Activated naive CD8-positive, alpha-beta T cell treated with anti-CD3 and anti-CD28 coated beads, Interleukin-2, amount 50 U/mL, for 24 hours (primary cell): ENCODE measurements around the gene POLR1E.
A peak's percentile ranks its signal among the peaks of the same experiment; 100 is the strongest.
"Not testable (repeated sequence)": the region's sequence is repeated elsewhere in the genome, so short reads cannot be mapped to it uniquely, and the experiment has no call there.

ENCODE experiments used
- ATAC-seq: fragments of 150-1000 bp; cut with Tn5 transposase; one replicate; pipeline ENCODE4 v1.10.0; 2021
- DNase-seq: peaks from one replicate; pipeline ENCODE4 v3.0.0; 2021
- H3K27ac Mint-ChIP-seq: one replicate; pipeline ENCODE4 v1.8.0; 2021; ENCODE audit warnings: mild to moderate bottlenecking, mixed read lengths
- H3K27me3 Mint-ChIP-seq: one replicate; pipeline ENCODE4 v1.8.0; 2021; ENCODE audit warnings: mixed read lengths
- H3K36me3 Mint-ChIP-seq: one replicate; pipeline ENCODE4 v1.8.0; 2021; ENCODE audit warnings: low read depth, mixed read lengths
- H3K4me1 Mint-ChIP-seq: one replicate; pipeline ENCODE4 v1.8.0; 2021; ENCODE audit warnings: mixed read lengths
- H3K4me3 Mint-ChIP-seq: one replicate; pipeline ENCODE4 v1.8.0; 2021; ENCODE audit warnings: mild to moderate bottlenecking, moderate library complexity, mixed read lengths
- H3K9me3 Mint-ChIP-seq: one replicate; pipeline ENCODE4 v1.8.0; 2021; ENCODE audit warnings: mixed read lengths

The POLR1E gene

GRCh38 chr9:37452611-37453010 lies 33.1 kb upstream of the POLR1E start:
- H3K36me3 Mint-ChIP-seq = peaks cover 19% of the 10 kb centered on the region
- peaks cover 36% of the 10 kb centered on the region for H3K4me1 Mint-ChIP-seq
- no peaks in the 10 kb centered on the region for H3K27me3 Mint-ChIP-seq
- H3K27ac Mint-ChIP-seq = no peak overlapping the region
- DNase-seq (no peak), ATAC-seq (no peak)
- H3K4me3 Mint-ChIP-seq = no peak overlapping the region
- H3K9me3 Mint-ChIP-seq = no peaks in the 10 kb centered on the region

GRCh38 chr9:37453827-37454226 lies 31.9 kb upstream of the POLR1E start:
- Mint-ChIP-seq H3K36me3 (peaks cover 19% of the 10 kb centered on the region), H3K4me1 (peaks cover 37% of the 10 kb centered on the region), H3K27me3 (no peaks in the 10 kb centered on the region), H3K27ac (no peak overlapping the region), H3K4me3 (no peak overlapping the region), H3K9me3 (no peaks in the 10 kb centered on the region)
- ATAC-seq (no peak), DNase-seq (no peak)

GRCh38 chr9:37454238-37454637 lies 31.5 kb upstream of the POLR1E start:
- DNase-seq = no peak
- Mint-ChIP-seq H3K4me1 (peaks cover 37% of the 10 kb centered on the region), H3K27me3 (no peaks in the 10 kb centered on the region), H3K4me3 (no peak overlapping the region), H3K9me3 (no peaks in the 10 kb centered on the region), H3K27ac (no peak overlapping the region), H3K36me3 (peaks cover 19% of the 10 kb centered on the region)
- ATAC-seq = no peak

DNA sequence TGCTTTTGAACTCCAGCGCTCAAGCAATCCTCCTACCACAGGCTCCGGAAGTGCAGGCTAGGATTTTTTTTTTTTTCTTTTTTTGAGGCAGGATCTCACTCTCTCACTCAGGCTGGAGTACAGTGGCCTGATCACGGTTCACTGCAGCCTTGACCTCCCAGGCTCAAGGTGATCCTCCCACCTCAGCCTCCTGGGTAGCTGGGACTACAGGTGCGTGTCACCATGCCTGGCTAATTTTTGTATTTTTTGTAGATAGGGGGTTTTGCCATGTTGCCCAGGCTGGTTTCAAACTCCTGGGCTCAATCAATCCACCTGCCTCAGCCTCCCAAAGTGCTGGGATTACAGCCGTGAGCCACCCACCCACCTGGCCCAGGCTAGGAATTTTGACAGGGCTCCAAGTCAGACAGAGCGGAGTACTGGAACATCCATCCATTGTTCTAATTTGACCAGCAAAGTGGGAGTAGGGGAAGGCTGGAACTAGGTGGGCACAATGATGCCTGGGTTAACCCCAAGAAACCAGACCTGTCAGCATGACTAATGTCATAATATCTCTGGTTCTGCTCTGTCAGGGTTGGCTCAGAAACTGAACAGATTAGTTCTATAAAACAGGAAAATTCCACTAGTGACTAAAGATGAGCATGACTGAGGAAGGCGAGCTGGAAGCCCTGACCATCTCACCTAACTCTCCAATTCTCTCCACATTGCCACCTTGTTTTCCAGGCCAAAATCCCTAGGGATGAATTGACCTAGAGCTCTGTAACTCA lies 29.7 kb upstream of the POLR1E start:
- no peak overlapping the region for H3K27ac Mint-ChIP-seq
- H3K4me3 Mint-ChIP-seq = no peak overlapping the region
- no peaks in the 10 kb centered on the region for H3K9me3 Mint-ChIP-seq
- H3K4me1 Mint-ChIP-seq = peaks cover 38% of the 10 kb centered on the region
- peaks cover 5% of the 10 kb centered on the region for H3K36me3 Mint-ChIP-seq
- ATAC-seq (peak; percentile 65), DNase-seq (no peak)
- no peaks in the 10 kb centered on the region for H3K27me3 Mint-ChIP-seq

DNA sequence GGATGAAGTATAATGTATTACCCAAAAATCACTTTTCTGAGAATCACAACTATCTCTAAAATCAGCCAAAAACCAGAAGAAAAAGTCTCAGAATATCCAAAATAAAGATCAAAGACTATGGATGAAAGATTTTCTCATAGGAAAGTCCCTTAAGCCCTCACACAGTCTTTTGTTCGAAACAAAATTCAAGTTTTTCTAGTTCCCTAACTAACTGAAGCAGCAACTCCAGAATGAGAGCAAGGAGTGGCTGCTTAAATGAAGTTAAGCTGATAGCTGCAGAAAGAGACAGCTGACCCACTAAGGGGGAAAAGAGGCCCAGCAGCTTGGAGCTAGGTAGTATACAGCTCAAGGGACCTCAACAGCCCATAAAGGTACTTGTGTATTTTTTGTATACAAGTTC lies 28.9 kb upstream of the POLR1E start:
- H3K27ac Mint-ChIP-seq = no peak overlapping the region
- H3K4me1 Mint-ChIP-seq = peaks cover 42% of the 10 kb centered on the region
- H3K27me3 Mint-ChIP-seq = no peaks in the 10 kb centered on the region
- no peak overlapping the region for H3K4me3 Mint-ChIP-seq
- DNase-seq (no peak), ATAC-seq (no peak)
- no peaks in the 10 kb centered on the region for H3K9me3 Mint-ChIP-seq
- peaks cover 2% of the 10 kb centered on the region for H3K36me3 Mint-ChIP-seq

GRCh38 chr9:37464006-37464405 lies 21.7 kb upstream of the POLR1E start:
- Mint-ChIP-seq H3K27me3 (no peaks in the 10 kb centered on the region), H3K36me3 (peaks cover 5% of the 10 kb centered on the region), H3K4me3 (peak overlapping the region; percentile 93), H3K4me1 (peaks cover 50% of the 10 kb centered on the region), H3K9me3 (no peaks in the 10 kb centered on the region), H3K27ac (peak overlapping the region; percentile 96)
- ATAC-seq (no peak), DNase-seq (no peak)

- Mint-ChIP-seq H3K36me3 (peaks cover 5% of the 10 kb centered on the region), H3K9me3 (no peaks in the 10 kb centered on the region), H3K4me1 (peaks cover 50% of the 10 kb centered on the region), H3K27me3 (no peaks in the 10 kb centered on the region), H3K27ac (peak overlapping the region; percentile 96), H3K4me3 (peak overlapping the region; percentile 93)
- ATAC-seq = peak; percentile 20
- no peak for DNase-seq
These were observed 21.1 kb upstream of the POLR1E start for GRCh38 chr9:37464426-37465248.

DNA sequence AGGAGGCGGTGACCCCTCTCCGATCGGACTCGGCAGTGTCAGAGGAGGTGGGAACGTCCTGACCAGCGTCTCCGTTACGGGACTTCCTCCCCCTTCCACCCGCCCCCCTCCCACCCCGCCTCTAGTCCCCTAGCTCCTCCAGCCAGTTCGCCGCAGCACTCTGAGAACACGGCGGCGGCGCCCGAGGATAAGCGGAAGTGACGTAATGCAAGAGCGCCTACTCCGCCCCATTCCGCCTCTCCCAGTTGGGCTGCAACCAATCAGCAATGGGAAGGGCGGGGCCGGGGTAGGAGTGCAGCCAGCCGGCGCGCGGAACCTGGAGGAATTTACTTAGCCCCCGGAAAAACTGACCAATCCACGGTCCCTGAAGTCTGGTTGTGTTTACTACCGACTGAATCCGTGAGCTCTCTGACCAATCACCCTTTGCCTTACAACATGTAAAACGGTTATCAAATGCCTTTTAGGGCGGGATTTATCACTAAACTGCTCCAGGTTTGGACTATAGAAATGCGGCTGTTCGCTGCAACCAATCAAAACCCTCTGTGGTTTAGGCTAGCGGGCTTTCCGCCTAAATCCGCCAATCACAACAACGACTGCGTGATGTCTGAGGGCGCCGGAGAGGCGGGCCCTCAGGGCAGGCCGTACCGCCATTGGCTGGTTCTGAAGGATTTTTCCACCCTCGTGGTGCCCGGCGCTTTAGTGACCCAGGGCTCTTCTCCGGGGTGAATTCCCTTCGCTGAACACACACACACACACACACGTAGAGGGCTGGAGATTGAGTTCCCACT lies 20.3 kb upstream of the POLR1E start, which contains the start of gene ZBTB5:
ZBTB5 (minus strand) TSS at position 202 of the 788 bp plus-strand sequence. CDS start 22,899 bp downstream, outside the sequence.
- DNase-seq (peak; percentile 98), ATAC-seq (peak; percentile 81)
- Mint-ChIP-seq H3K4me1 (peaks cover 50% of the 10 kb centered on the region), H3K27ac (peak within 1 kb of the TSS; percentile 96), H3K36me3 (peaks cover 5% of the 10 kb centered on the region), H3K9me3 (no peaks in the 10 kb centered on the region), H3K4me3 (peak within 1 kb of the TSS; percentile 93), H3K27me3 (no peaks in the 10 kb centered on the region)

DNA sequence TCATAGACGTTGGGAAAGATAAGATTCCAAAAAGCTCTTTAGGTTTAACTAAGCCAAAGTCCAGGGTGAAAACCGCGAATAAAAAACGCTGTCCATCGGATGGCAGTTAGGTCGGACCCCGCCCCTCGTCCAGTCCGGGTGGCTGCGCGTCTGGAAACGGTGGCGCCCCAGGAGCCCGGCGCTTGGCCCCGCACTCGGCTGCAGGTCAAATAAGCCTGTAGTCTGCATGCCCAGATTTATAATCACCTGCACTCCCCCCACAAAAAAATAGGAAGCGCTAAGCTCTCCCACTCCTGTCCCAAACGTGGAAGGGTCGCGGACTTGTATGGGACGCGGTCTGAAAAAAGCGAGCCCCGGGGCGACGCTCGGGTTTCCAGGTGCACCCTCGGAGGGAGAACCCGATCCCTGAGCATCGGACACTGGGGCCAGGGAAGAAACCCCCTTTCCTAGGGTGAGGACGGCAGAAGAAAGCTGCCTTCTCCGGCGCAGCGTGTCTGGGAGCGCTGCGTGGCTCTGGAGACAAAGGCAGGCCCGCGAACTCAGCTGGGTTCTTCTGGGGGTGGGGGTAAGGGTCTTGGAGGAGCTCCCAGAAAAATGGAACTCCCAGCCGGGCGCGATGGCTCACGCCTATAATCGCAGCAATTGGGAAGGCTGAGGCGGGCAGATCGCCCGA lies 19.6 kb upstream of the POLR1E start:
- Mint-ChIP-seq H3K9me3 (no peaks in the 10 kb centered on the region), H3K27ac (peak overlapping the region; percentile 96), H3K27me3 (no peaks in the 10 kb centered on the region), H3K4me3 (peak overlapping the region; percentile 93), H3K4me1 (peaks cover 48% of the 10 kb centered on the region), H3K36me3 (peaks cover 5% of the 10 kb centered on the region)
- peak; percentile 34 for DNase-seq
- ATAC-seq = no peak

DNA sequence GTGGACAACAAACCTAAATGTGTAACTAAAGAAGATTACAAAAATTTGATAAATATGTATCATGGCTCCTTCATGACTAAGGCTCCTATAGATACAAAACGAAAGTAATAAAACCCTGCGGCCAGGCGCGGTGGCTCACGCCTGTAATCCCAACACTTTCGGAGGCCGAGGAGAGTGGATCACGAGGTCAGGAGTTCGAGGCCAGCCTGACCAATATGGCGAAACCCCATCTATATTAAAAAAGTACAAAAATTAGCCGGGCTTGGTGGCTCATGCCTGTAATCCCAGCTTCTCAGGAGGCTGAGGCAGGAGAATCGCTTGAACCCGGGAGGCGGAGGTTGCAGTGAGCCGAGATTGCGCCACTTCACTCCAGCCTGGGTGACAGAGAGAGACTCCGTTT lies 18.2 kb upstream of the POLR1E start:
- not testable (repeated sequence) for H3K27me3 Mint-ChIP-seq, H3K9me3 Mint-ChIP-seq, H3K27ac Mint-ChIP-seq, H3K36me3 Mint-ChIP-seq, H3K4me3 Mint-ChIP-seq, ATAC-seq, DNase-seq
- H3K4me1 Mint-ChIP-seq = peaks cover 44% of the 10 kb centered on the region

DNA sequence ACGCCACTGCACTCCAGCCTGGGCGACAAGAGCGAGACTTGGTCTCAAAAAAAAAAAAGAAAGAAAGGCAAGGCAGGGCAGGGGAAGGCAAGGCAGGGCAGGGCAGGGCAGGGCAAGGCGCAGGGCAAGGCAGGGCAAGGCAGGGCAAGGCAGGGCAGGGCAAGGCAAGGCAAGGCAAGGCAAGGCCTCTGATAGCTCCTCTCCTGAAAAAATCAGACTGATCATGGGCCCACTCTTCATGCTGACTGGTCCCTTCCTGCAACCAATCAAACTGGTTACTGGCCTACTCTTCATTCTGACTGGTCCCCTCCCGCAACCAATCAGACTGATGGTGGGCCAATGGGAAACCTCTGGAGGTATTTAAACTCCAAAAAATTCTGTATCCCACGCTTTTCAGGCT lies 17.1 kb upstream of the POLR1E start:
- peaks cover 4% of the 10 kb centered on the region for H3K9me3 Mint-ChIP-seq
- no peak for ATAC-seq
- H3K36me3 Mint-ChIP-seq = no peaks in the 10 kb centered on the region

DNA sequence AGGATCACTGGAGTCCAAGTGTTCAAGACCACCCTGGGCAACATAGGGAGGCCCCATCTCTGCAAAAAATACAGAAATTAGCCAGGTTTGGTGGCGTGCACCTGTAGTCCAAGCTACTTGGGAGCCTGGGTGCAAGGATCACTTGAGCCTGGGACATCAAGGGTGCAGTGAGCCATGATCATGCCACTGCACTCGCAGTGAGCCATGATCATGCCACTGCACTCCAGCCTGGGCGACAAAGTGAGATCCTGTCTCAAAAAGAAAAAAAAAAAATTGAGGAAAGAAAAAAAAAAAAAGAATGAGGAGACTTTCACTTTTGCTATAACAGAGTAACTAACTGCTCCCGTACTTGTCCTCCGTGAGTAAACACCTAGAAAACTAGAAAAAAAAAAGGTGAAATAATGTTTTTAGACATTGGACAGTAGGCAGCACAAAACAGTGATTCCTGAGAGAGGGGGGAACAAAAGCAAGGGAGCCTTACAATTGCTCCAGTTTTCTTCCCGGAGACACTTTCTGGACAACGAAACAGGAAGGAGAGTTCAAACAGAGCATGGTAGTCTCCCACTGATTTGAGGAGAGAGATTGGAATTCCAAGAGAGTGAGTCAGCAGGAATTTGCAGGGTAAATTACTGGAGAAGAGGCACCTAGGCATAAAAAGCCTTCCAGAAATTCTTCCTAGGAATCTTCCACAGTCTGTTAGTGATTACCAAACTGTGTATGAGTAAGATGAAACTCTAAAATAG lies 13.6 kb upstream of the POLR1E start:
- peaks cover 1% of the 10 kb centered on the region for H3K27me3 Mint-ChIP-seq
- no peaks in the 10 kb centered on the region for H3K36me3 Mint-ChIP-seq
- peaks cover 5% of the 10 kb centered on the region for H3K9me3 Mint-ChIP-seq
- peak overlapping the region; percentile 71 for H3K4me3 Mint-ChIP-seq
- peaks cover 9% of the 10 kb centered on the region for H3K4me1 Mint-ChIP-seq
- DNase-seq (no peak), ATAC-seq (no peak)
- peak overlapping the region; percentile 59 for H3K27ac Mint-ChIP-seq

More for the DNA sequence above, 17.1 kb upstream of the POLR1E start:
- Mint-ChIP-seq H3K27me3 (no peaks in the 10 kb centered on the region), H3K27ac (no peak overlapping the region), H3K4me3 (no peak overlapping the region), H3K4me1 (peaks cover 36% of the 10 kb centered on the region)
- no peak for DNase-seq

DNA sequence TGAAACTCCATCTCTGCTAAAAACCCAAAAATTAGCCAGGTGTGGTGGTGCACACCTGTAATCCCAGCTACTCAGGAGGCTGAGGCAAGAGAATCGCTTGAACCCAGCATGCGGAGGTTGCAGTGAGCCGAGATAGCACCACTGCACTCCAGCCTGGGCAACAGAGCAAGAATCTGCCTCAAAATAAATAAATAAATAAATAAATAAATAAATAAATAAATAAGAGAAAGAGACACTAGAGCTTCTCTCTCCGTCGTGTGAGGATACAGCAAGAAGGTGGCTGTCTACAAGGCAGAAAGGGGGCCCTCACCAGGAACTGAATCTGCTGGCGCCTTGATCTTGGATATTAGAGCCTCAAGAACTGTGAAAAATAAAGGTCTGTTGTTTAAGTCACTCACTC lies 11.8 kb upstream of the POLR1E start:
- peaks cover 12% of the 10 kb centered on the region for H3K4me1 Mint-ChIP-seq
- H3K9me3 Mint-ChIP-seq, H3K36me3 Mint-ChIP-seq, H3K27ac Mint-ChIP-seq, H3K4me3 Mint-ChIP-seq, DNase-seq, ATAC-seq: not testable (repeated sequence)
- peaks cover 14% of the 10 kb centered on the region for H3K27me3 Mint-ChIP-seq
